SU-DHL-6 (cell line): ENCODE results near the gene CADM1.

Source experiments
- H2AFZ ChIP-seq: fragments of 200-600 bp; sonication (generic); 2 replicates; pipeline ENCODE4 v1.6.1; 2014; ENCODE audit warnings: low read depth, mild to moderate bottlenecking, moderate library complexity, mixed read lengths, antibody characterized with exemption, low read length; ENCODE audit not compliant: severe bottlenecking
- H3F3A ChIP-seq: fragments of 200-600 bp; shearing (Covaris generic); 2 replicates; pipeline ENCODE4 v1.6.0; 2016; ENCODE audit warnings: antibody characterized with exemption, mild to moderate bottlenecking; ENCODE audit not compliant: insufficient read depth
- H3K27ac ChIP-seq: fragments of 200-600 bp; sonication (generic); 2 replicates; pipeline ENCODE4 v1.5.1; 2016; ENCODE audit warnings: low read depth, mild to moderate bottlenecking, low read length, moderate library complexity, mixed read lengths
- H3K27me3 ChIP-seq: fragments of 200-600 bp; sonication (generic), shearing (Covaris generic); 2 replicates; pipeline ENCODE4 v1.6.0; 2014; ENCODE audit warnings: mild to moderate bottlenecking, low read length
- H3K36me3 ChIP-seq: fragments of 200-600 bp; sonication (generic); 2 replicates; pipeline ENCODE4 v1.6.1; 2014; ENCODE audit warnings: mild to moderate bottlenecking, low read length, mixed read lengths
- H3K4me2 ChIP-seq: fragments of 300-600, 200-600 bp; shearing (Covaris generic), sonication (generic); 2 replicates; pipeline ENCODE4 v1.6.0; 2014; ENCODE audit warnings: low read length, low read depth, mild to moderate bottlenecking; ENCODE audit not compliant: poor library complexity, severe bottlenecking
- H3K4me3 ChIP-seq: fragments of 200-600 bp; sonication (generic); 2 replicates; pipeline ENCODE4 v1.5.1; 2014; ENCODE audit warnings: antibody characterized with exemption, low read length, mild to moderate bottlenecking, mixed read lengths; ENCODE audit not compliant: insufficient read depth, poor library complexity, severe bottlenecking
- H3K79me2 ChIP-seq: fragments of 200-600 bp; sonication (generic); 2 replicates; pipeline ENCODE4 v1.6.1; 2014; ENCODE audit warnings: mild to moderate bottlenecking, low read length, moderate library complexity; ENCODE audit not compliant: insufficient read depth
- H3K9ac ChIP-seq: fragments of 200-600 bp; sonication (generic); 2 replicates; pipeline ENCODE4 v1.7.0; 2014; ENCODE audit warnings: mild to moderate bottlenecking, low read length
- H3K9me2 ChIP-seq: fragments of 200-600 bp; sonication (generic); replicated peaks from 2 replicates; pipeline ENCODE4 v1.6.1; 2014; ENCODE audit warnings: low read length; ENCODE audit not compliant: insufficient read depth
- H3K9me3 ChIP-seq: fragments of 200-600 bp; sonication (generic); 2 replicates; pipeline ENCODE4 v1.6.1; 2014; ENCODE audit warnings: low read length, mixed read lengths; ENCODE audit not compliant: insufficient read depth
- H4K20me1 ChIP-seq: fragments of 200-600 bp; sonication (generic); 2 replicates; pipeline ENCODE4 v1.6.1; 2014; ENCODE audit warnings: low read depth, mild to moderate bottlenecking, antibody characterized with exemption, low read length, moderate library complexity, mixed read lengths
- CTCF ChIP-seq: fragments of 200-600 bp; sonication (generic); IDR thresholded peaks from one replicate; pipeline ENCODE4 v1.5.1; 2017; ENCODE audit warnings: antibody characterized with exemption, mild to moderate bottlenecking, low read length, moderate library complexity; ENCODE audit not compliant: insufficient read depth, poor library complexity, severe bottlenecking
- EZH2phosphoT487 ChIP-seq: fragments of 200-600 bp; sonication (generic), shearing (Covaris generic); conservative IDR thresholded peaks from 2 replicates; pipeline ENCODE4 v1.6.1; 2018; ENCODE audit warnings: mild to moderate bottlenecking, antibody characterized with exemption, low read length, moderate library complexity, mixed read lengths

CADM1 gene

GRCh38 chr11:115221461-115222069 is 282.6 kb downstream of the CADM1 start:
- Histone ChIP-seq H3K9ac (peak overlapping the region; percentile 45; the same call in 1 of the 2 replicates), H3F3A (peaks cover 32% of the 10 kb centered on the region), H3K9me2 (no peaks in the 10 kb centered on the region), H3K27ac (peak overlapping the region; percentile 95), H3K9me3 (no peaks in the 10 kb centered on the region), H3K79me2 (no peaks in the 10 kb centered on the region), H2AFZ (peak overlapping the region; percentile 17), H3K36me3 (no peaks in the 10 kb centered on the region), H3K27me3 (no peaks in the 10 kb centered on the region), H3K4me3 (no peak overlapping the region), H4K20me1 (no peaks in the 10 kb centered on the region), H3K4me2 (peak overlapping the region; percentile 58)
- no peak for TF ChIP-seq EZH2phosphoT487
- no peak for TF ChIP-seq CTCF

GRCh38 chr11:115220911-115221310 is 283.3 kb downstream of the CADM1 start:
- no peaks in the 10 kb centered on the region for H3K9me3 ChIP-seq
- peak overlapping the region; percentile 17 for H2AFZ ChIP-seq
- no peaks in the 10 kb centered on the region for H3K79me2 ChIP-seq
- no peak overlapping the region for H3K4me3 ChIP-seq
- H3K27me3 ChIP-seq = no peaks in the 10 kb centered on the region
- peaks cover 32% of the 10 kb centered on the region for H3F3A ChIP-seq
- H3K27ac ChIP-seq = peak overlapping the region; percentile 95
- no peak for TF ChIP-seq EZH2phosphoT487
- TF ChIP-seq CTCF = no peak
- peak overlapping the region; percentile 45 for H3K9ac ChIP-seq
- H3K9me2 ChIP-seq = no peaks in the 10 kb centered on the region
- H3K4me2 ChIP-seq = peak overlapping the region; percentile 58
- no peaks in the 10 kb centered on the region for H3K36me3 ChIP-seq
- no peaks in the 10 kb centered on the region for H4K20me1 ChIP-seq

GRCh38 chr11:115220423-115220822 is 283.8 kb downstream of the CADM1 start:
- Histone ChIP-seq H3K36me3 (no peaks in the 10 kb centered on the region), H3K9me2 (no peaks in the 10 kb centered on the region), H3K4me2 (peak overlapping the region; percentile 58), H3K27me3 (no peaks in the 10 kb centered on the region), H3K4me3 (no peak overlapping the region), H3K27ac (peak overlapping the region; percentile 95), H4K20me1 (no peaks in the 10 kb centered on the region), H3K9ac (peak overlapping the region; percentile 45), H3F3A (peaks cover 32% of the 10 kb centered on the region), H2AFZ (peak overlapping the region; percentile 17), H3K79me2 (no peaks in the 10 kb centered on the region), H3K9me3 (no peaks in the 10 kb centered on the region)
- TF ChIP-seq EZH2phosphoT487 (no peak), CTCF (no peak)
